CD4-positive, alpha-beta memory T cell (primary cell): ENCODE data around the gene CRTC3. TPM values are rescaled to one million over a fixed set of nuclear protein-coding genes. Genes with fewer than 3 reads are reported as not detected.
A peak's percentile ranks its signal among the peaks of the same experiment; 100 is the strongest.
"Not testable (repeated sequence)": the region's sequence is repeated elsewhere in the genome, so short reads cannot be mapped to it uniquely, and the experiment has no call there.

Experiments used
- CTCF ChIA-PET: fragments of 350-600 bp; sonication (Branson Sonifier 250); formaldehyde crosslinking; loops from one replicate; lab custom pipeline; 2021; ENCODE audit warnings: inconsistent platforms; ENCODE audit not compliant: partially characterized antibody; lab: Charles Lee
- POLR2A ChIA-PET: fragments of 350-600 bp; sonication (Branson Sonifier 250); formaldehyde crosslinking; loops from one replicate; lab custom pipeline; 2021; ENCODE audit not compliant: partially characterized antibody; lab: Charles Lee
- DNase-seq, 5 donors: peaks; one replicate each; pipeline versions ENCODE4 v3.0.0 to v3.0.0-alpha.2; 2020 to 2022; ENCODE audit warnings: mixed read lengths in 1 of 5
- H3K27ac ChIP-seq: one replicate; pipeline ENCODE4 v1.7.0; 2013; ENCODE audit warnings: low read depth, low read length
- H3K27me3 ChIP-seq: 2 replicates; pipeline ENCODE4 v1.7.0; 2013; ENCODE audit warnings: mild to moderate bottlenecking, low read length, moderate library complexity; ENCODE audit not compliant: insufficient read depth
- H3K36me3 ChIP-seq: 2 replicates; pipeline ENCODE4 v1.7.0; 2013; ENCODE audit warnings: mild to moderate bottlenecking, low read length, moderate library complexity; ENCODE audit not compliant: insufficient read depth
- H3K4me1 ChIP-seq: 2 replicates; pipeline ENCODE4 v1.7.0; 2013; ENCODE audit warnings: mild to moderate bottlenecking, low read length, moderate library complexity; ENCODE audit not compliant: insufficient read depth
- H3K4me3 ChIP-seq, 2 donors: one replicate each; pipeline ENCODE4 v1.7.0; 2013; ENCODE audit warnings: low read length in 2 of 2, mild to moderate bottlenecking in 1 of 2
- H3K9me3 ChIP-seq, 2 donors: one replicate each; pipeline ENCODE4 v1.7.0; 2013; ENCODE audit warnings: low read length in 2 of 2, control low read depth in 1 of 2; ENCODE audit not compliant: control insufficient read depth in 1 of 2
- H3K27ac Mint-ChIP-seq, 7 donors: one replicate each; pipeline ENCODE4 v1.8.0; 2020 to 2021; ENCODE audit warnings: mixed read lengths in 7 of 7, mild to moderate bottlenecking in 6 of 7, inconsistent platforms in 3 of 7, moderate library complexity in 3 of 7
- H3K27me3 Mint-ChIP-seq, 2 donors: one replicate each; pipeline ENCODE4 v1.8.0; 2020 to 2021; ENCODE audit warnings: mixed read lengths in 2 of 2
- H3K36me3 Mint-ChIP-seq, 2 donors: one replicate each; pipeline ENCODE4 v1.8.0; 2020 to 2021; ENCODE audit warnings: mixed read lengths in 2 of 2, inconsistent platforms in 1 of 2, mild to moderate bottlenecking in 1 of 2
- H3K4me1 Mint-ChIP-seq, 4 donors: one replicate each; pipeline ENCODE4 v1.8.0; 2020 to 2021; ENCODE audit warnings: mixed read lengths in 4 of 4, mild to moderate bottlenecking in 1 of 4
- H3K4me3 Mint-ChIP-seq, 8 donors: one replicate each; pipeline ENCODE4 v1.8.0; 2020 to 2021; ENCODE audit warnings: mixed read lengths in 8 of 8, mild to moderate bottlenecking in 7 of 8, moderate library complexity in 6 of 8, inconsistent platforms in 3 of 8
- H3K9me3 Mint-ChIP-seq, 8 donors: one replicate each; pipeline ENCODE4 v1.8.0; 2020 to 2021; ENCODE audit warnings: mixed read lengths in 8 of 8, mild to moderate bottlenecking in 5 of 8, inconsistent platforms in 3 of 8, moderate library complexity in 1 of 8
- intact Hi-C: fragments of 100-400 bp; cut with micrococcal nuclease; formaldehyde crosslinking; loops from one replicate; pipeline ENCODE4 v1.15.1; 2023
- polyA plus RNA-seq, 2 donors: library from polyadenylated mRNA; unstranded; fragments of 300-500 nt; fragmentation: Illumina TruSeq; gene quantifications; one replicate each; pipeline ENCODE4 v1.2.3, GENCODE V29; 2021
- total RNA-seq, 2 experiments: library from RNA; stranded (reverse); gene quantifications; one replicate each; pipeline ENCODE4 v1.2.3, GENCODE V29; 2021

CRTC3 gene
- total and polyA plus RNA-seq, 4 experiments from 2014 or later: 14.5 to 75.5 (median 56.3) TPM

- POLR2A ChIA-PET: interaction anchor here (0.6 kb wide), 1 partner anchor 248 kb away, joined by 3 read pairs; no protein-coding TSS in a partner anchor
- H3K4me1 ChIP-seq: peaks cover 25% of the 10 kb centered on the region
- H3K27ac ChIP-seq: no peak overlapping the region
- peaks cover 15 to 28% (median 18%) of the 10 kb centered on the region in 4 donors for H3K4me1 Mint-ChIP-seq
- H3K4me3 ChIP-seq: no peak overlapping the region
- no peaks in the 10 kb centered on the region for H3K36me3 ChIP-seq
- H3K9me3 ChIP-seq: no peaks in the 10 kb centered on the region
- peaks cover 0 to 1% (median 0%) of the 10 kb centered on the region in 8 donors for H3K9me3 Mint-ChIP-seq
- no peak overlapping the region for H3K27ac Mint-ChIP-seq
- H3K27me3 Mint-ChIP-seq: peaks cover 0 to 2% of the 10 kb centered on the region in 2 donors
- intact Hi-C loops: no loop called here
- no peaks in the 10 kb centered on the region for H3K27me3 ChIP-seq
- H3K36me3 Mint-ChIP-seq: no peaks in the 10 kb centered on the region
- no peak for DNase-seq
- CTCF ChIA-PET: no interaction called here
- no peak overlapping the region for H3K4me3 Mint-ChIP-seq
These were observed 153.6 kb downstream of the CRTC3 start for GRCh38 chr15:90683371-90683770.

GRCh38 chr15:90683876-90684275, 154.2 kb downstream of the CRTC3 start:
- peaks cover 21% of the 10 kb centered on the region for H3K4me1 ChIP-seq
- DNase-seq: no peak
- Mint-ChIP-seq H3K9me3 (peaks cover 0 to 4% (median 0%) of the 10 kb centered on the region in 8 donors), H3K27ac (no peak overlapping the region), H3K36me3 (no peaks in the 10 kb centered on the region), H3K4me1 (peaks cover 13 to 23% (median 15%) of the 10 kb centered on the region in 4 donors), H3K27me3 (peaks cover 0 to 2% of the 10 kb centered on the region in 2 donors), H3K4me3 (no peak overlapping the region)
- H3K27ac ChIP-seq: no peak overlapping the region
- POLR2A ChIA-PET: no interaction called here
- no peaks in the 10 kb centered on the region for H3K36me3 ChIP-seq
- intact Hi-C loops: no loop called here
- no peak overlapping the region for H3K4me3 ChIP-seq
- no peaks in the 10 kb centered on the region for H3K27me3 ChIP-seq
- H3K9me3 ChIP-seq: no peaks in the 10 kb centered on the region
- CTCF ChIA-PET: no interaction called here

- Histone ChIP-seq H3K27me3 (no peaks in the 10 kb centered on the region), H3K4me1 (peaks cover 17% of the 10 kb centered on the region), H3K9me3 (no peaks in the 10 kb centered on the region), H3K27ac (no peak overlapping the region), H3K36me3 (no peaks in the 10 kb centered on the region), H3K4me3 (no peak overlapping the region)
- Mint-ChIP-seq H3K27ac (no peak overlapping the region), H3K36me3 (no peaks in the 10 kb centered on the region), H3K4me3 (no peak overlapping the region), H3K9me3 (peaks cover 0 to 4% (median under 1%) of the 10 kb centered on the region in 8 donors), H3K27me3 (peaks cover 0 to 2% of the 10 kb centered on the region in 2 donors), H3K4me1 (peaks cover 11 to 19% (median 12%) of the 10 kb centered on the region in 4 donors)
- CTCF ChIA-PET: no interaction called here
- intact Hi-C loops: no loop called here
- POLR2A ChIA-PET: no interaction called here
- no peak for DNase-seq
These were observed 154.6 kb downstream of the CRTC3 start for GRCh38 chr15:90684281-90684680.

- no peaks in the 10 kb centered on the region for H3K36me3 ChIP-seq
- Mint-ChIP-seq H3K27ac (peak overlapping the region in 3 of 7 donors; percentile 5 to 69 (median 53)), H3K9me3 (peaks cover 0 to 6% (median 2%) of the 10 kb centered on the region in 8 donors), H3K36me3 (no peaks in the 10 kb centered on the region), H3K4me1 (peaks cover 11 to 19% (median 11%) of the 10 kb centered on the region in 4 donors), H3K4me3 (no peak overlapping the region), H3K27me3 (peaks cover 0 to 2% of the 10 kb centered on the region in 2 donors)
- no peak for DNase-seq
- H3K27ac ChIP-seq: no peak overlapping the region
- H3K4me3 ChIP-seq: no peak overlapping the region
- no peaks in the 10 kb centered on the region for H3K27me3 ChIP-seq
- H3K9me3 ChIP-seq: no peaks in the 10 kb centered on the region
- CTCF ChIA-PET: no interaction called here
- H3K4me1 ChIP-seq: peaks cover 16% of the 10 kb centered on the region
- intact Hi-C loops: no loop called here
- POLR2A ChIA-PET: interaction anchor here (1.8 kb wide), 1 partner anchor 31 kb away, joined by 5 read pairs; the partner anchor contains the start of gene BLM
These were observed 156.1 kb downstream of the CRTC3 start for GRCh38 chr15:90685591-90686434.

- peak in 4 of 5 donors; percentile 32 to 58 (median 42) for DNase-seq
- ChIA-PET POLR2A (interaction anchor here (1.8 kb wide), 1 partner anchor 30 kb away, joined by 5 read pairs; the partner anchor contains the start of gene BLM), CTCF (no interaction called here)
- Mint-ChIP-seq H3K4me1 (peaks cover 11 to 19% (median 11%) of the 10 kb centered on the region in 4 donors), H3K27me3 (peaks cover 0 to 1% of the 10 kb centered on the region in 2 donors), H3K9me3 (peaks cover 0 to 6% (median 2%) of the 10 kb centered on the region in 8 donors), H3K4me3 (peak overlapping the region in 4 of 8 donors; percentile 7 to 59 (median 14)), H3K27ac (peak overlapping the region in 6 of 7 donors; percentile 5 to 67 (median 36)), H3K36me3 (no peaks in the 10 kb centered on the region)
- intact Hi-C loops: no loop called here
- H3K9me3 ChIP-seq: no peaks in the 10 kb centered on the region
- H3K27ac ChIP-seq: no peak overlapping the region
- H3K4me1 ChIP-seq: peaks cover 16% of the 10 kb centered on the region
- no peaks in the 10 kb centered on the region for H3K27me3 ChIP-seq
- H3K4me3 ChIP-seq: no peak overlapping the region
- H3K36me3 ChIP-seq: no peaks in the 10 kb centered on the region
These were observed 156.9 kb downstream of the CRTC3 start for GRCh38 chr15:90686435-90687218.

GRCh38 chr15:90689326-90689961, 159.7 kb downstream of the CRTC3 start:
- POLR2A ChIA-PET, DNase-seq, H3K9me3 Mint-ChIP-seq, H3K27ac ChIP-seq, intact Hi-C loops, H3K27ac Mint-ChIP-seq, H3K4me3 ChIP-seq, H3K36me3 ChIP-seq, H3K27me3 ChIP-seq, H3K9me3 ChIP-seq, H3K4me3 Mint-ChIP-seq, H3K27me3 Mint-ChIP-seq, H3K36me3 Mint-ChIP-seq: not testable (repeated sequence)
- H3K4me1 ChIP-seq: peaks cover 16% of the 10 kb centered on the region
- peaks cover 11 to 18% (median 12%) of the 10 kb centered on the region in 4 donors for H3K4me1 Mint-ChIP-seq
- CTCF ChIA-PET: interaction anchor here (0.6 to 8.9 kb wide), 3 partner anchors 10 to 471 kb away, joined by 3 to 70 read pairs (median 3); no protein-coding TSS in a partner anchor
